Measurements from ENCODE around the gene UBE2I. TPM values are rescaled to one million over a fixed set of nuclear protein-coding genes. Genes with fewer than 3 reads are reported as not detected.

Gene UBE2I
- total and polyA plus RNA-seq, 3 donors from 2014 or later: 116 to 143 (median 127) TPM

GRCh38 chr16:1273816-1274215, 35.6 kb upstream of the UBE2I start:
- Histone ChIP-seq H3K4me1 (peaks cover 4% of the 10 kb centered on the region), H3K9me3 (no peaks in the 10 kb centered on the region), H3K36me3 (ENCODE audit: low read depth, missing control alignments) (no peaks in the 10 kb centered on the region), H3K27ac (no peak overlapping the region), H3K27me3 (no peaks in the 10 kb centered on the region), H3K4me3 (no peak overlapping the region)
- TF ChIP-seq CTCF (IDR thresholded peaks at IDR 0.05) (no peak), POLR2A (IDR thresholded peaks at IDR 0.05) (no peak)
- intact Hi-C loops (cut with DNase I; ENCODE audit: low total_unique reads): no loop called here
- WGBS, 2 donors: 89 to 98% methylated on average over 12 to 15 of the region's 15 CpGs
- DNase-seq: no peak

- no peaks in the 10 kb centered on the region for H3K36me3 ChIP-seq (ENCODE audit: low read depth, missing control alignments)
- H3K27ac ChIP-seq: no peak overlapping the region
- TF ChIP-seq CTCF (IDR thresholded peaks at IDR 0.05): no peak
- TF ChIP-seq POLR2A (IDR thresholded peaks at IDR 0.05): no peak
- H3K4me3 ChIP-seq: no peak overlapping the region
- DNase-seq: no peak
- intact Hi-C loops (cut with DNase I; ENCODE audit: low total_unique reads): no loop called here
- H3K27me3 ChIP-seq: no peaks in the 10 kb centered on the region
- no peaks in the 10 kb centered on the region for H3K9me3 ChIP-seq
- WGBS, 2 donors: 93 to 96% methylated on average over 7 of the region's 7 CpGs
- H3K4me1 ChIP-seq: peaks cover 4% of the 10 kb centered on the region
Measured at GRCh38 chr16:1274767-1275166, 34.7 kb upstream of the UBE2I start.

- Histone ChIP-seq H3K4me3 (no peak overlapping the region), H3K9me3 (no peaks in the 10 kb centered on the region), H3K27ac (no peak overlapping the region), H3K4me1 (peaks cover 4% of the 10 kb centered on the region), H3K27me3 (no peaks in the 10 kb centered on the region), H3K36me3 (ENCODE audit: low read depth, missing control alignments) (no peaks in the 10 kb centered on the region)
- 70 to 80% methylated on average over 7 to 29 of the region's 30 CpGs for WGBS, 2 donors
- intact Hi-C loops (cut with DNase I; ENCODE audit: low total_unique reads): no loop called here
- DNase-seq: no peak
- TF ChIP-seq POLR2A (IDR thresholded peaks at IDR 0.05): no peak
- TF ChIP-seq CTCF (IDR thresholded peaks at IDR 0.05): no peak
Measured at GRCh38 chr16:1275791-1276579, 33.5 kb upstream of the UBE2I start.

- H3K36me3 ChIP-seq (ENCODE audit: low read depth, missing control alignments): no peaks in the 10 kb centered on the region
- peaks cover 4% of the 10 kb centered on the region for H3K4me1 ChIP-seq
- TF ChIP-seq POLR2A (IDR thresholded peaks at IDR 0.05) (no peak), CTCF (IDR thresholded peaks at IDR 0.05) (no peak)
- H3K27me3 ChIP-seq: no peaks in the 10 kb centered on the region
- H3K27ac ChIP-seq: no peak overlapping the region
- WGBS, 2 donors: 80 to 84% methylated on average over 1 to 5 of the region's 14 CpGs
- intact Hi-C loops (cut with DNase I; ENCODE audit: low total_unique reads): no loop called here
- H3K4me3 ChIP-seq: no peak overlapping the region
- DNase-seq: no peak
- H3K9me3 ChIP-seq: no peaks in the 10 kb centered on the region
Measured at GRCh38 chr16:1276580-1276878, 32.9 kb upstream of the UBE2I start.

GRCh38 chr16:1277151-1277598, 32.3 kb upstream of the UBE2I start:
- no peaks in the 10 kb centered on the region for H3K4me1 ChIP-seq
- no peak overlapping the region for H3K27ac ChIP-seq
- TF ChIP-seq POLR2A (IDR thresholded peaks at IDR 0.05): no peak
- TF ChIP-seq CTCF (IDR thresholded peaks at IDR 0.05): no peak
- H3K4me3 ChIP-seq: no peak overlapping the region
- intact Hi-C loops (cut with DNase I; ENCODE audit: low total_unique reads): no loop called here
- no peaks in the 10 kb centered on the region for H3K36me3 ChIP-seq (ENCODE audit: low read depth, missing control alignments)
- no peaks in the 10 kb centered on the region for H3K27me3 ChIP-seq
- no peak for DNase-seq
- no peaks in the 10 kb centered on the region for H3K9me3 ChIP-seq
- 64 to 83% methylated on average over 9 to 19 of the region's 19 CpGs for WGBS, 2 donors
